HepG2 (cell line): ENCODE measurements around the gene VAT1L. TPM values are rescaled to one million over a fixed set of nuclear protein-coding genes. Genes with fewer than 3 reads are reported as not detected.

Experiments used
- ATAC-seq: fragments of 200-7000 bp; cut with Tn5 transposase; 3 replicates; pipeline ENCODE4 v1.9.1; 2020; ENCODE audit warnings: mild to moderate bottlenecking, moderate library complexity
- BruUV-seq: library from RNA; stranded (reverse); fragments of 400-500 nt; replicated peaks from 2 replicates; lab custom pipeline; 2021; lab: Mats Ljungman, UMichigan
- CTCF ChIA-PET: fragments of 300-600 bp; formaldehyde crosslinking; extraction: SDS; loops from one replicate; lab custom pipeline; 2021; ENCODE audit warnings: low total read pairs, inconsistent platforms, low intra/inter-chr PET ratio; lab: Yijun Ruan, JAX
- POLR2A ChIA-PET: fragments of 350-600 bp; sonication (Branson Sonifier 250); formaldehyde crosslinking; loops from one replicate; lab custom pipeline; 2020; ENCODE audit warnings: antibody characterized with exemption, inconsistent platforms; lab: Yijun Ruan, JAX
- DNase-seq: peaks from one replicate; pipeline ENCODE4 v3.0.0-alpha.2; 2015; ENCODE audit warnings: low spot score
- FAIRE-seq: peaks from 3 replicates; lab custom pipeline; 2011; peaks lifted over from hg19 to GRCh38; lab: Jason Lieb, UNC
- H2AFZ ChIP-seq: one replicate; pipeline ENCODE4 v1.6.1; 2011; ENCODE audit warnings: low read length, inconsistent platforms
- H3K27ac ChIP-seq: fragments of 300-600 bp; 3 replicates; pipeline ENCODE4 v1.8.0; 2011; ENCODE audit warnings: mixed run types, mild to moderate bottlenecking, mixed read lengths, low read length, inconsistent platforms; ENCODE audit not compliant: insufficient read depth; ENCODE audit errors: extremely low read length
- H3K27me3 ChIP-seq, 2 experiments: fragments of 200-600 bp in 1 of 2; 2 replicates in 1 of 2; 3 replicates in 1 of 2; pipeline versions ENCODE4 v1.6.0 to v1.8.0; 2011; ENCODE audit warnings: low read length in 2 of 2, mild to moderate bottlenecking in 2 of 2, moderate library complexity in 2 of 2, inconsistent platforms in 1 of 2; ENCODE audit not compliant: insufficient read depth in 2 of 2, control insufficient read depth in 1 of 2
- H3K36me3 ChIP-seq, 2 experiments: fragments of 200-600 bp in 1 of 2; replicated peaks in 1 of 2; 2 replicates in 1 of 2; 3 replicates in 1 of 2; pipeline versions ENCODE4 v1.5.1 to v1.8.0; 2011; ENCODE audit warnings: low read length in 2 of 2, inconsistent platforms in 1 of 2; ENCODE audit not compliant: insufficient read depth in 2 of 2, control insufficient read depth in 1 of 2
- H3K4me1 ChIP-seq: 2 replicates; pipeline ENCODE4 v1.5.1; 2012; ENCODE audit warnings: low read length, inconsistent platforms; ENCODE audit not compliant: insufficient read depth
- H3K4me2 ChIP-seq: 2 replicates; pipeline ENCODE4 v1.6.0; 2011; ENCODE audit warnings: low read depth, low read length, inconsistent platforms
- H3K4me3 ChIP-seq, 3 experiments: fragments of 200-600 bp in 1 of 3; sonication (generic), shearing (Covaris generic) in 1 of 3; replicated peaks in 1 of 3; 2 replicates each; pipeline ENCODE4 v1.5.1; 2011 to 2016; ENCODE audit warnings: low read length in 3 of 3, inconsistent platforms in 2 of 3, low read depth in 2 of 3, mild to moderate bottlenecking in 2 of 3, control low read depth in 1 of 3, mixed read lengths in 1 of 3; ENCODE audit not compliant: insufficient read depth in 1 of 3
- H3K79me2 ChIP-seq: one replicate; pipeline ENCODE4 v1.6.1; 2011; ENCODE audit warnings: low read length, inconsistent platforms; ENCODE audit not compliant: insufficient read depth
- H3K9ac ChIP-seq: 2 replicates; pipeline ENCODE4 v1.6.0; 2011; ENCODE audit warnings: mild to moderate bottlenecking, low read depth, low read length, inconsistent platforms; ENCODE audit not compliant: insufficient read depth
- H3K9me3 ChIP-seq: 2 replicates; pipeline ENCODE4 v1.5.1; 2012; ENCODE audit warnings: mild to moderate bottlenecking, low read length
- H4K20me1 ChIP-seq: 2 replicates; pipeline ENCODE4 v1.6.0; 2011; ENCODE audit warnings: inconsistent platforms, mild to moderate bottlenecking, low read length, moderate library complexity; ENCODE audit not compliant: insufficient read depth
- FLYWCH1 ChIP-seq: sonication (generic); formaldehyde crosslinking; IDR thresholded peaks from 2 replicates; pipeline ENCODE4 v1.8.1; 2023; ENCODE audit warnings: mild to moderate bottlenecking, missing genetic modification reagents
- JDP2 ChIP-seq: sonication (generic); formaldehyde crosslinking; IDR thresholded peaks from 2 replicates; pipeline ENCODE4 v1.8.1; 2022; ENCODE audit warnings: missing genetic modification reagents, borderline replicate concordance
- MLXIP ChIP-seq: sonication (generic); formaldehyde crosslinking; IDR thresholded peaks from 2 replicates; pipeline ENCODE4 v1.9.0; 2021; ENCODE audit warnings: missing genetic modification reagents, borderline replicate concordance
- ZNF329 ChIP-seq: sonication (generic); formaldehyde crosslinking; IDR thresholded peaks from 2 replicates; pipeline ENCODE4 v1.9.0; 2021; ENCODE audit warnings: low read depth, mild to moderate bottlenecking, missing genetic modification reagents
- ZNF564 ChIP-seq: sonication (generic); formaldehyde crosslinking; IDR thresholded peaks from 2 replicates; pipeline ENCODE4 v1.8.1; 2023; ENCODE audit warnings: mild to moderate bottlenecking, missing genetic modification reagents
- ZZZ3 ChIP-seq: sonication (generic); formaldehyde crosslinking; IDR thresholded peaks from 2 replicates; pipeline ENCODE4 v1.4.0; 2020; ENCODE audit warnings: missing genetic modification reagents, mild to moderate bottlenecking, borderline replicate concordance
- WGBS: methylation state at CpG from one replicate; pipeline ENCODE4 v1.1.6; 2017; ENCODE audit warnings: low lambda C conversion rate; 5-methylcytosine and 5-hydroxymethylcytosine counted together
- in situ Hi-C: cut with HindIII; loops from 2 replicates; pipeline ENCODE4 v1.10.0; 2017; ENCODE audit warnings: low pct_unique_long_range_greater_than_20kb; ENCODE audit not compliant: extremely low pct_ligation_motif_present
- intact Hi-C: fragments of 100-400 bp; cut with micrococcal nuclease; formaldehyde crosslinking; loops from one replicate; pipeline ENCODE4 v1.10.0; 2022; ENCODE audit not compliant: unreplicated experiment
- polyA plus RNA-seq, 8 experiments: library from polyadenylated mRNA; depleted of rRNA in 3 of 8; stranded (reverse) in 7 of 8; unstranded in 1 of 8; fragments of >200 nt; fragmentation: Illumina TruSeq in 4 of 8; extraction: Trizol in 4 of 8; gene quantifications; 2 replicates each; pipeline versions ENCODE4 v1.2.1 to v1.2.3, GENCODE V29; 2011 to 2016; ENCODE audit warnings: low read depth in 4 of 8, missing spikeins in 1 of 8, mixed read lengths in 1 of 8; ENCODE audit not compliant: insufficient read depth in 1 of 8
- total RNA-seq, 5 experiments: library from RNA; depleted of rRNA; stranded (reverse); fragments of >200 nt; fragmentation: Illumina TruSeq; extraction: Trizol; gene quantifications; 2 replicates each; pipeline ENCODE4 v1.2.3, GENCODE V29; 2016; ENCODE audit warnings: low read depth in 1 of 5
- TF ChIP-seq, protein P1 (sequence below): sonication (generic); formaldehyde crosslinking; IDR thresholded peaks from 2 replicates; pipeline ENCODE4 v1.4.0; 2020; ENCODE audit warnings: missing genetic modification reagents

VAT1L gene
- total and polyA plus RNA-seq, 2 of the 13 experiments (the other 11 are each of a cell fraction or from before 2014, with no cell fraction given): not detected

- Histone ChIP-seq H3K9ac (no peak overlapping the region), H3K79me2 (no peaks in the 10 kb centered on the region), H3K4me3 (no peak overlapping the region), H3K4me2 (no peak overlapping the region), H2AFZ (no peak overlapping the region), H3K27ac (no peak overlapping the region), H3K27me3 (peaks cover 0 to 16% of the 10 kb centered on the region in 2 experiments; a peak in 2 of 5 replicates), H4K20me1 (no peaks in the 10 kb centered on the region), H3K36me3 (no peaks in the 10 kb centered on the region), H3K9me3 (no peaks in the 10 kb centered on the region), H3K4me1 (no peaks in the 10 kb centered on the region)
- BruUV-seq: no TSS peak
- TF ChIP-seq MLXIP: no peak
- CTCF ChIA-PET: no interaction called here
- in situ Hi-C loops (no loop called here), intact Hi-C loops (no loop called here)
- DNase-seq: no peak
- 0% methylated on average over 3 of the region's 3 CpGs for WGBS
- POLR2A ChIA-PET: no interaction called here
- ATAC-seq: peak; percentile 56
- FAIRE-seq: no peak
Measured at GRCh38 chr16:77975942-77976341, 187.6 kb downstream of the VAT1L start.

DNA sequence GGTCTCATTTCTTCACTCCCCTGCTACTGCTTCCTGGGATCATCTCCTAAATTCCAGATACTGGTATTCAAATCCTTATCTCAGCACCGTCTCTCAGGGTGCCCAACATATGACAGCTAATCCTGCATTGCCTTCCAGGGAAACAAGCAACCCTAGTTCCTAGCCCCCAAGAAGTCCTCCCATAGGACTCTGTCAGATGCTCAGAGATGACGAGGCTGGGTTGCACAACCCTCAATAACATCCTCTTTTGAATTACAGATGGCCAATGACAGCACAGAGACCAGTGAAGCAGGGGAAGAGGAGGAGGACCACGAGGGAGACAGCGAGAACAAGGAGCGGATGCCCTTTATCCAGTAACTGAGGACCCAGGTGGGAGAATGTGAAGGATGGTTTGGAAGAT is 189.0 kb downstream of the VAT1L start:
- Histone ChIP-seq H3K9me3 (no peaks in the 10 kb centered on the region), H3K4me3 (no peak overlapping the region), H3K9ac (no peak overlapping the region), H3K27me3 (peaks cover 0 to 16% of the 10 kb centered on the region in 2 experiments; a peak in 2 of 5 replicates), H2AFZ (no peak overlapping the region), H3K4me1 (no peaks in the 10 kb centered on the region), H3K79me2 (no peaks in the 10 kb centered on the region), H4K20me1 (no peaks in the 10 kb centered on the region), H3K4me2 (no peak overlapping the region), H3K36me3 (no peaks in the 10 kb centered on the region), H3K27ac (no peak overlapping the region)
- intact Hi-C loops: no loop called here
- WGBS: 9% methylated on average over 5 of the region's 5 CpGs
- FAIRE-seq (no peak), DNase-seq (no peak), ATAC-seq (no peak)
- BruUV-seq: no TSS peak
- CTCF ChIA-PET: no interaction called here
- in situ Hi-C loops: no loop called here
- POLR2A ChIA-PET: no interaction called here
- TF ChIP-seq ZZZ3 (CRISPR knock-in tag) (no peak), JDP2 (CRISPR knock-in tag) (no peak), ZNF564 (CRISPR knock-in tag) (no peak), ZNF329 (CRISPR knock-in tag) (no peak), FLYWCH1 (CRISPR knock-in tag) (no peak)
- TF ChIP-seq, protein P1, sequence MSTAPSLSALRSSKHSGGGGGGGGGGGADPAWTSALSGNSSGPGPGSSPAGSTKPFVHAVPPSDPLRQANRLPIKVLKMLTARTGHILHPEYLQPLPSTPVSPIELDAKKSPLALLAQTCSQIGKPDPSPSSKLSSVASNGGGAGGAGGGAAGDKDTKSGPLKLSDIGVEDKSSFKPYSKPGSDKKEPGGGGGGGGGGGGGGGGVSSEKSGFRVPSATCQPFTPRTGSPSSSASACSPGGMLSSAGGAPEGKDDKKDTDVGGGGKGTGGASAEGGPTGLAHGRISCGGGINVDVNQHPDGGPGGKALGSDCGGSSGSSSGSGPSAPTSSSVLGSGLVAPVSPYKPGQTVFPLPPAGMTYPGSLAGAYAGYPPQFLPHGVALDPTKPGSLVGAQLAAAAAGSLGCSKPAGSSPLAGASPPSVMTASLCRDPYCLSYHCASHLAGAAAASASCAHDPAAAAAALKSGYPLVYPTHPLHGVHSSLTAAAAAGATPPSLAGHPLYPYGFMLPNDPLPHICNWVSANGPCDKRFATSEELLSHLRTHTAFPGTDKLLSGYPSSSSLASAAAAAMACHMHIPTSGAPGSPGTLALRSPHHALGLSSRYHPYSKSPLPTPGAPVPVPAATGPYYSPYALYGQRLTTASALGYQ (CRISPR knock-in tag): no peak
